ENCODE data around the gene GNAI1.
A peak's percentile ranks its signal among the peaks of the same experiment; 100 is the strongest.

The GNAI1 gene

GRCh38 chr7:80165177-80165576 lies 30.5 kb downstream of the GNAI1 start:
- no peak for DNase-seq

GRCh38 chr7:80170445-80170844 lies 35.8 kb downstream of the GNAI1 start:
- no peak for DNase-seq

GRCh38 chr7:80172387-80172786 lies 37.8 kb downstream of the GNAI1 start:
- DNase-seq, result no peak

GRCh38 chr7:80175744-80176143 lies 41.1 kb downstream of the GNAI1 start:
- no peak for DNase-seq

- DNase-seq, result no peak
Observed at GRCh38 chr7:80181411-80181810, 46.8 kb downstream of the GNAI1 start.

- no peak for DNase-seq
Observed at GRCh38 chr7:80182630-80183276, 48.1 kb downstream of the GNAI1 start.

- no peak for DNase-seq
Observed at GRCh38 chr7:80183351-80183750, 48.7 kb downstream of the GNAI1 start.

GRCh38 chr7:80183900-80184685 lies 49.5 kb downstream of the GNAI1 start:
- no peak for DNase-seq

GRCh38 chr7:80184693-80185092 lies 50.1 kb downstream of the GNAI1 start:
- DNase-seq, result no peak

GRCh38 chr7:80185571-80185970 lies 50.9 kb downstream of the GNAI1 start:
- DNase-seq, result no peak

- DNase-seq, result no peak
Observed at GRCh38 chr7:80186721-80187120, 52.1 kb downstream of the GNAI1 start.

- no peak for DNase-seq
Observed at GRCh38 chr7:80187279-80187678, 52.6 kb downstream of the GNAI1 start.

- no peak for DNase-seq
Observed at GRCh38 chr7:80187727-80188126, 53.1 kb downstream of the GNAI1 start.

- DNase-seq, result no peak
Observed at GRCh38 chr7:80189638-80190037, 55.0 kb downstream of the GNAI1 start.

- no peak for DNase-seq
Observed at GRCh38 chr7:80197627-80198026, 63.0 kb downstream of the GNAI1 start.

GRCh38 chr7:80199051-80199450 lies 64.4 kb downstream of the GNAI1 start:
- DNase-seq, result no peak

GRCh38 chr7:80204454-80204853 lies 69.8 kb downstream of the GNAI1 start:
- no peak for DNase-seq

GRCh38 chr7:80204919-80205318 lies 70.3 kb downstream of the GNAI1 start:
- DNase-seq, result no peak

GRCh38 chr7:80206763-80207162 lies 72.1 kb downstream of the GNAI1 start:
- no peak for DNase-seq

- DNase-seq, result no peak
Observed at GRCh38 chr7:80207501-80207900, 72.9 kb downstream of the GNAI1 start.

GRCh38 chr7:80208700-80209099 lies 74.1 kb downstream of the GNAI1 start:
- no peak for DNase-seq

- peak; percentile 63 for DNase-seq
Observed at GRCh38 chr7:80210400-80210799, 75.8 kb downstream of the GNAI1 start.

GRCh38 chr7:80213814-80214213 lies 79.2 kb downstream of the GNAI1 start:
- DNase-seq, result no peak

- DNase-seq, result no peak
Observed at GRCh38 chr7:80215734-80216133, 81.1 kb downstream of the GNAI1 start.

Measured in SHP77 treated with DMSO at 0.1 percent for 48 hours (cell line).